Measurements from ENCODE around the gene TMEM59.

Gene TMEM59

GRCh38 chr1:54003249-54003646 lies 49.8 kb downstream of the TMEM59 start:
- Histone ChIP-seq H3K9ac (ENCODE audit: low read length) (no peak overlapping the region), H2AFZ (ENCODE audit: insufficient read depth, low read length, poor library complexity) (no peak overlapping the region), H3K4ac (ENCODE audit: low read depth, low read length) (no peak overlapping the region), H2AK5ac (ENCODE audit: low read length) (no peak overlapping the region), H3K27me3 (ENCODE audit: insufficient read depth, low read length) (no peaks in the 10 kb centered on the region), H3K36me3 (ENCODE audit: control insufficient read depth in 1 of 2, insufficient read depth in 2 of 2, low read length in 2 of 2) (no peaks in the 10 kb centered on the region), H3K79me1 (ENCODE audit: low read length) (no peaks in the 10 kb centered on the region), H3K4me1 (ENCODE audit: control insufficient read depth in 1 of 2, insufficient read depth in 2 of 2, low read length in 2 of 2) (peaks cover 0 to 3% of the 10 kb centered on the region in 2 experiments), H2BK120ac (ENCODE audit: insufficient read depth, low read length, poor library complexity) (no peak overlapping the region), H2BK5ac (ENCODE audit: low read depth, low read length, poor library complexity) (no peak overlapping the region), H3K14ac (ENCODE audit: low read length) (no peak overlapping the region), H3K9me3 (ENCODE audit: insufficient read depth, low read depth, low read length) (peaks cover 4% of the 10 kb centered on the region), H2BK12ac (ENCODE audit: low read length) (no peak overlapping the region), H4K91ac (ENCODE audit: low read depth, low read length) (no peak overlapping the region), H4K12ac (ENCODE audit: low read depth, low read length) (no peak overlapping the region), H3K4me3 (ENCODE audit: low read depth, low read length) (no peak overlapping the region), H3K23ac (ENCODE audit: low read length) (no peak overlapping the region), H3K18ac (ENCODE audit: low read length) (no peak overlapping the region), H3K79me2 (ENCODE audit: control insufficient read depth, insufficient read depth, low read length, poor library complexity) (no peaks in the 10 kb centered on the region), H3K27ac (ENCODE audit: low read depth, low read length) (no peak overlapping the region), H4K8ac (ENCODE audit: low read depth, low read length) (no peak overlapping the region), H3K4me2 (ENCODE audit: low read length) (no peak overlapping the region)
- WGBS (ENCODE audit: extremely low coverage, insufficient coverage, insufficient read length), result no CpG with 5 or more reads among the region's 12 CpGs
- DNase-seq, result no peak

DNA sequence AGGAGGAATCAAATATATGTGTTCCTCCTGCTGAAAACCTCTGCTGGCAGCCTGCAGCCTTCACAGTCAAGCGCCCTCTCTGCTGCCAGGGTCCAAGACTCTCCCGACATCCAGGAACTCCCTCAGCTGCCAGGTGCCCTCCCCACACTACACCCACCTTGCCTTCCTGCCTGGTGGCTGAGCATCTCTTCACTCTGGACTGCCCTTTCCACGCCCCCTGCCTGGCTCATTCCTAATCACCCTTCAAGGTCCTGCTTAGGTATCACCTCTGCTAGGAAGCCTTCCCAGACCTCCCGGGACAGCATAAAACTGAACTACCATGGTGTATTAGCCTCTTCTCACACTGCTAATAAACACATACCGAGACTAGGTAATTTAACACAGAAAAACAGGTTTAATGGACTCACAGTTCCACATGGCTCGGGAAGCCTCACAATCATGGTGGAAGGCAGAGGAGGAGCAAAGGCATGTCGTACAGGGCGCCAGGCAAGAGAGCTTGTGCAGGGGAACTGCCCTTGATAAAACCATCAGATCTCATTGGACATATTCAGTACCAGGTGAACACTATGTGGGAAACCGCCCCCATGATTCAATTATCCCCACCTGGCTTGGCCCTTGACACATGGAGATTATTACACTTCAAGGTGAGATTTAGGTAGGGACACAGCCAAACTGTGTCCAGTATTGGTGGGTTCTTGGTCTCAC lies 50.3 kb downstream of the TMEM59 start:
- Histone ChIP-seq H3K14ac (ENCODE audit: low read length) (no peak overlapping the region), H3K4me2 (ENCODE audit: low read length) (no peak overlapping the region), H3K9me3 (ENCODE audit: insufficient read depth, low read depth, low read length) (peaks cover 4% of the 10 kb centered on the region), H3K18ac (ENCODE audit: low read length) (no peak overlapping the region), H3K9ac (ENCODE audit: low read length) (no peak overlapping the region), H3K23ac (ENCODE audit: low read length) (no peak overlapping the region), H3K4ac (ENCODE audit: low read depth, low read length) (no peak overlapping the region), H2AFZ (ENCODE audit: insufficient read depth, low read length, poor library complexity) (no peak overlapping the region), H4K12ac (ENCODE audit: low read depth, low read length) (no peak overlapping the region), H3K27ac (ENCODE audit: low read depth, low read length) (no peak overlapping the region), H3K4me3 (ENCODE audit: low read depth, low read length) (no peak overlapping the region), H3K4me1 (ENCODE audit: control insufficient read depth in 1 of 2, insufficient read depth in 2 of 2, low read length in 2 of 2) (peaks cover 0 to 3% of the 10 kb centered on the region in 2 experiments), H3K36me3 (ENCODE audit: control insufficient read depth in 1 of 2, insufficient read depth in 2 of 2, low read length in 2 of 2) (no peaks in the 10 kb centered on the region), H2AK5ac (ENCODE audit: low read length) (no peak overlapping the region), H4K8ac (ENCODE audit: low read depth, low read length) (no peak overlapping the region), H4K91ac (ENCODE audit: low read depth, low read length) (no peak overlapping the region), H2BK12ac (ENCODE audit: low read length) (no peak overlapping the region), H2BK5ac (ENCODE audit: low read depth, low read length, poor library complexity) (no peak overlapping the region), H3K27me3 (ENCODE audit: insufficient read depth, low read length) (no peaks in the 10 kb centered on the region), H3K79me1 (ENCODE audit: low read length) (no peaks in the 10 kb centered on the region), H2BK120ac (ENCODE audit: insufficient read depth, low read length, poor library complexity) (no peak overlapping the region), H3K79me2 (ENCODE audit: control insufficient read depth, insufficient read depth, low read length, poor library complexity) (no peaks in the 10 kb centered on the region)
- WGBS (ENCODE audit: extremely low coverage, insufficient coverage, insufficient read length), result no CpG with 5 or more reads among the region's 9 CpGs
- DNase-seq, result no peak

DNA sequence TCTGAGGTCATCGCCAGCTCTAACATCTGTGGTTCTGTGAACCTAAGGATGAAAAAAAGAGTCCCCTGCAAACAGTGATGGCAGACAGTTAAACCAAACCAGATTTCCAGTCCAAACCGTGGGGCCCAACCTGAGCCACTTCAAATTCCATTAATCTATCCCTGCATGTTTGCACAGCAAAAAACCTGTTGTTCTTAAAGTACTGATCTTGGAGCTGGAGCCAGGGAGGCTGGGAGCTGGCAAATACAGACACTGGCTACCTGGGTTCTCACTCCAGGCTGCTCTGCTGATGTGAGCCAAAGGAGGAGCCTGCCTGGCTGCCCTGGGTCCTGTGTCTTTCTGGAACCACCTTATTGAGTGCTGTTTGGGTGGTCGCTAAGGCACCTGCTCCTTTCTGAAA lies 51.4 kb downstream of the TMEM59 start:
- no peaks in the 10 kb centered on the region for H3K79me1 ChIP-seq (ENCODE audit: low read length)
- no CpG with 5 or more reads among the region's 3 CpGs for WGBS (ENCODE audit: extremely low coverage, insufficient coverage, insufficient read length)

DNA sequence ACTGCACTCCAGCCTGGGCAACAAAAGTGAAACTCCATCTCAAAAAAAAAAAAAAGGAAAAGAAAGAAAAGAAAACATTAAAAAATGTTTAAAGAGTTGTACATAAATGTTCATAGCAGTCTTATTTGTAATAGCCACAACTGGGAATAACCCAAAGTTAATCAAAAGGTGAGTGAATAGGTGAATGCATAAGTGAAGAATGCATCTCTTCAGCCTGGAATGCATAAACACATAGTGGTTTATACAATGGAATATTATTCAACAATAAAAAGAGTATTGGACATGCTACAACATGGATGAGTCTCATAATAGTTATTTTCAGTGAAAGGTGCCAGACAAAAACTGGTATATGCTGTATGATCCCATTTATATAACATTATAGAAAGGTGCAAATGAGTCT lies 53.1 kb downstream of the TMEM59 start:
- H3K79me2 ChIP-seq (ENCODE audit: control insufficient read depth, insufficient read depth, low read length, poor library complexity), result no peaks in the 10 kb centered on the region
- H3K9ac ChIP-seq (ENCODE audit: low read length), result no peak overlapping the region
- no peaks in the 10 kb centered on the region for H3K4me1 ChIP-seq (ENCODE audit: control insufficient read depth in 1 of 2, insufficient read depth in 2 of 2, low read length in 2 of 2)
- H4K12ac ChIP-seq (ENCODE audit: low read depth, low read length), result no peak overlapping the region
- no peaks in the 10 kb centered on the region for H3K79me1 ChIP-seq (ENCODE audit: low read length)
- DNase-seq, result no peak
- no peak overlapping the region for H3K27ac ChIP-seq (ENCODE audit: low read depth, low read length)
- no peak overlapping the region for H2AK5ac ChIP-seq (ENCODE audit: low read length)
- H3K14ac ChIP-seq (ENCODE audit: low read length), result no peak overlapping the region
- H4K91ac ChIP-seq (ENCODE audit: low read depth, low read length), result no peak overlapping the region
- no peaks in the 10 kb centered on the region for H3K27me3 ChIP-seq (ENCODE audit: insufficient read depth, low read length)
- H4K8ac ChIP-seq (ENCODE audit: low read depth, low read length), result no peak overlapping the region
- no peak overlapping the region for H3K4ac ChIP-seq (ENCODE audit: low read depth, low read length)
- H3K18ac ChIP-seq (ENCODE audit: low read length), result no peak overlapping the region
- no peak overlapping the region for H2AFZ ChIP-seq (ENCODE audit: insufficient read depth, low read length, poor library complexity)
- no peaks in the 10 kb centered on the region for H3K36me3 ChIP-seq (ENCODE audit: control insufficient read depth in 1 of 2, insufficient read depth in 2 of 2, low read length in 2 of 2)
- peaks cover 2% of the 10 kb centered on the region for H3K9me3 ChIP-seq (ENCODE audit: insufficient read depth, low read depth, low read length)
- no peak overlapping the region for H3K4me2 ChIP-seq (ENCODE audit: low read length)
- no peak overlapping the region for H2BK12ac ChIP-seq (ENCODE audit: low read length)
- H2BK120ac ChIP-seq (ENCODE audit: insufficient read depth, low read length, poor library complexity), result no peak overlapping the region
- H2BK5ac ChIP-seq (ENCODE audit: low read depth, low read length, poor library complexity), result no peak overlapping the region
- H3K23ac ChIP-seq (ENCODE audit: low read length), result no peak overlapping the region
- H3K4me3 ChIP-seq (ENCODE audit: low read depth, low read length), result no peak overlapping the region

More for the DNA sequence above, 51.4 kb downstream of the TMEM59 start:
- Histone ChIP-seq H3K4ac (ENCODE audit: low read depth, low read length) (no peak overlapping the region), H3K9ac (ENCODE audit: low read length) (no peak overlapping the region), H2BK5ac (ENCODE audit: low read depth, low read length, poor library complexity) (no peak overlapping the region), H3K27me3 (ENCODE audit: insufficient read depth, low read length) (no peaks in the 10 kb centered on the region), H4K8ac (ENCODE audit: low read depth, low read length) (no peak overlapping the region), H4K12ac (ENCODE audit: low read depth, low read length) (no peak overlapping the region), H3K4me3 (ENCODE audit: low read depth, low read length) (no peak overlapping the region), H3K14ac (ENCODE audit: low read length) (no peak overlapping the region), H2BK12ac (ENCODE audit: low read length) (no peak overlapping the region), H3K79me2 (ENCODE audit: control insufficient read depth, insufficient read depth, low read length, poor library complexity) (no peaks in the 10 kb centered on the region), H3K36me3 (ENCODE audit: control insufficient read depth in 1 of 2, insufficient read depth in 2 of 2, low read length in 2 of 2) (no peaks in the 10 kb centered on the region), H3K23ac (ENCODE audit: low read length) (no peak overlapping the region), H4K91ac (ENCODE audit: low read depth, low read length) (no peak overlapping the region), H2BK120ac (ENCODE audit: insufficient read depth, low read length, poor library complexity) (no peak overlapping the region), H2AK5ac (ENCODE audit: low read length) (no peak overlapping the region), H3K4me1 (ENCODE audit: control insufficient read depth in 1 of 2, insufficient read depth in 2 of 2, low read length in 2 of 2) (peaks cover 0 to 2% of the 10 kb centered on the region in 2 experiments), H2AFZ (ENCODE audit: insufficient read depth, low read length, poor library complexity) (no peak overlapping the region), H3K4me2 (ENCODE audit: low read length) (no peak overlapping the region), H3K9me3 (ENCODE audit: insufficient read depth, low read depth, low read length) (peaks cover 4% of the 10 kb centered on the region), H3K18ac (ENCODE audit: low read length) (no peak overlapping the region), H3K27ac (ENCODE audit: low read depth, low read length) (no peak overlapping the region)
- no peak for DNase-seq
